Prostate gland (tissue), 2 donors: ENCODE results near the gene FRG2B. TPM values are rescaled to one million over a fixed set of nuclear protein-coding genes. Genes with fewer than 3 reads are reported as not detected.
A peak's percentile ranks its signal among the peaks of the same experiment; 100 is the strongest.
"Not testable (repeated sequence)": the region's sequence is repeated elsewhere in the genome, so short reads cannot be mapped to it uniquely, and the experiment has no call there.

Source experiments
- DNase-seq: peaks from one replicate; pipeline ENCODE4 v3.0.0-alpha.2; 2019; ENCODE audit warnings: low spot score
- H3K27ac ChIP-seq, 2 donors: fragments of 200-600 bp; sonication (generic); 2 replicates each; pipeline ENCODE4 v1.5.1; 2017 to 2019
- H3K27me3 ChIP-seq: fragments of 200-600 bp; sonication (generic); replicated peaks from 2 replicates; pipeline ENCODE4 v1.5.1; 2019; ENCODE audit not compliant: insufficient read depth
- H3K36me3 ChIP-seq, 2 donors: fragments of 200-600 bp; sonication (generic); 1 replicate in 1 of 2; 2 replicates in 1 of 2; pipeline versions ENCODE4 v1.5.1 to v1.8.1; 2017 to 2019
- H3K4me1 ChIP-seq: fragments of 200-600 bp; sonication (generic); replicated peaks from 2 replicates; pipeline ENCODE4 v1.5.1; 2019
- H3K4me3 ChIP-seq, 2 donors: fragments of 200-600 bp; sonication (generic); 2 replicates each; pipeline ENCODE4 v1.5.1; 2017 to 2019
- H3K9me3 ChIP-seq: fragments of 200-600 bp; sonication (generic); 2 replicates; pipeline ENCODE4 v1.5.1; 2017
- CTCF ChIP-seq, 4 experiments: fragments of 200-600 bp in 2 of 4; fragments of 450-650 bp in 2 of 4; sonication (generic) in 2 of 4; IDR thresholded peaks; 1 replicate in 3 of 4; 2 replicates in 1 of 4; pipeline ENCODE4 v1.5.1; 2016 to 2019; ENCODE audit warnings: antibody characterized with exemption in 4 of 4, mild to moderate bottlenecking in 2 of 4, moderate library complexity in 2 of 4
- WGBS: methylation state at CpG from one replicate; pipeline ENCODE4 v1.1.5; 2018; 5-methylcytosine and 5-hydroxymethylcytosine counted together
- intact Hi-C: fragments of 100-400 bp; cut with DNase I; formaldehyde crosslinking; loops from one replicate; pipeline ENCODE4 v1.14.2; 2022
- total RNA-seq, 2 donors: library from RNA; depleted of rRNA; stranded (reverse); fragments of >200 nt; gene quantifications; one replicate each; pipeline ENCODE4 v1.1.0, GENCODE V29; 2016

The FRG2B gene
- total RNA-seq = not detected

DNA sequence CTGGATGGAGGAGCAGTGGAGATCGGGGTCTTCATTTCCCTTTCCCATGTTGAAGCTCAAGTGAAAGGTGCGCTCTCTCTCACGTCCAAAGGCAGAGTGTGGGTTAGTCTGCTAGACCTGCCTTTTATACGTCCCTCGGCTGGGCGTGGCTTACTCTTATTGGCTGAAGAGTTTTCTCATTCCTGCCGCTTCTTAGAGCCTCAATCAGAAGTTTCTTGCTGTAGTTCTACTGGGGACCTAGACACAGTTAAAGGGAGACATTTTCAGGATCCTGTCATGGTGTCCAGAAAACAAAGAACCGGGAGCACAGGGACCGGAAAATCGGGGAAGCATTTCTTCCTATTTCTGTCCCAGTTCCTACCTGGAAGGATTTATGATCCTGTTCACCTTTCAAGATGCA is at the start of gene FRG2B:
FRG2B (minus strand) TSS at position 101 of the 400 bp plus-strand sequence; CDS start at position 48, 53 bp downstream.
- intact Hi-C loops, H3K36me3 ChIP-seq, H3K27me3 ChIP-seq, H3K9me3 ChIP-seq, H3K4me1 ChIP-seq, H3K4me3 ChIP-seq, DNase-seq, H3K27ac ChIP-seq: not testable (repeated sequence)
- WGBS = no CpG with 5 or more reads among the region's 10 CpGs

- H3K27ac ChIP-seq, H3K27me3 ChIP-seq, H3K4me3 ChIP-seq, H3K36me3 ChIP-seq, DNase-seq, H3K9me3 ChIP-seq, intact Hi-C loops, H3K4me1 ChIP-seq: not testable (repeated sequence)
- no CpG with 5 or more reads among the region's 40 CpGs for WGBS
These were observed 40.9 kb upstream of the FRG2B start for GRCh38 chr10:133667446-133667845.

- H3K4me3 ChIP-seq, H3K27ac ChIP-seq, DNase-seq, intact Hi-C loops, H3K9me3 ChIP-seq, H3K4me1 ChIP-seq, H3K36me3 ChIP-seq, H3K27me3 ChIP-seq: not testable (repeated sequence)
- WGBS = 32% methylated on average over 4 of the region's 4 CpGs
These were observed 37.1 kb upstream of the FRG2B start for GRCh38 chr10:133663544-133664160.

DNA sequence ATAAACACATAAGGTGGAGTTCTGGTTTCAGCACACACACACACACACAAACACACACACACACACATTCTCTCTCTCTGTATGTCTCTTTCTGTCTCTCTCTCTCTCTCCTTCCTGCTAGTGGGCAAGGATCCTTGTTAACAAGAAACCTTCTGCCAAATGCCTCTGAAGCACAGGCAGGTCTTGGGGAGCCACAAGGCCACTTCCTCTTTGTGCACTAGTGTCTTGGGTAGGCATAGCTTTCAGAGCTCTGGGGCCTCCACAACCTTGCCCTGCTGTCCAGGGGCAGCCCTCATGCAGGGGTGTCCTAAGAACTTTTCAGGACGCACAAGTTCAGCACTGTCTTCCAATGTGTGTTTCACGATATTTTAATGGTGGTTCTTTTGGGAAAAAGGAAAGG is 34.5 kb upstream of the FRG2B start:
- H3K4me1 ChIP-seq, H3K4me3 ChIP-seq, intact Hi-C loops, H3K27me3 ChIP-seq, DNase-seq, H3K36me3 ChIP-seq, H3K9me3 ChIP-seq, H3K27ac ChIP-seq: not testable (repeated sequence)
- 76% methylated on average over 2 of the region's 2 CpGs for whole genome bisulfite sequencing

DNA sequence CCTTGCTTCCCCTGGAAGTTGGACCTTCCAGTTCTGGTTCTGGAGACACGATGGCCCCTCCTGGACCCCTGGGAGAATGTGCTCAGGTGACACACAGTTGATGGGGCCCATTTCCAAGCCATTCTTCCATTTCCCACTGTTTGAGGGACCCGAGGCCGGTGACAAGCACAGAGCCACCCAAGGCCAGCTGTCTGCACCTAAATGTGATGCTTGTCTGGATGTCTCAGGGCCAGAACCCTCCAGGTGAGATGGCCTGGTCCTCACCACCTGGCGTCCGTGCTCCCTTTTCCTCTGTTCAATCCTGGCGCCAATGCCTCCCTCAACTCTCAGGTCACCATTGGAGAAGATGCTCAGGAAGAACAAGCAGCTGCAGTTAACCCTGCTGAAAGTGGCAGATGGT is 33.9 kb upstream of the FRG2B start:
- DNase-seq, H3K27ac ChIP-seq, H3K27me3 ChIP-seq, H3K36me3 ChIP-seq, H3K4me3 ChIP-seq, intact Hi-C loops, H3K9me3 ChIP-seq, H3K4me1 ChIP-seq: not testable (repeated sequence)
- WGBS = 66% methylated on average over 6 of the region's 6 CpGs

GRCh38 chr10:133657276-133657675 is 30.7 kb upstream of the FRG2B start:
- WGBS = 79% methylated on average over 3 of the region's 4 CpGs
- H3K4me1 ChIP-seq, H3K4me3 ChIP-seq, H3K27ac ChIP-seq, H3K36me3 ChIP-seq, DNase-seq, H3K9me3 ChIP-seq, H3K27me3 ChIP-seq, intact Hi-C loops: not testable (repeated sequence)

- H3K4me1 ChIP-seq, intact Hi-C loops, H3K27ac ChIP-seq, DNase-seq, H3K9me3 ChIP-seq, H3K4me3 ChIP-seq, H3K27me3 ChIP-seq, H3K36me3 ChIP-seq: not testable (repeated sequence)
- WGBS = 10% methylated on average over 2 of the region's 22 CpGs
These were observed 22.4 kb upstream of the FRG2B start for GRCh38 chr10:133648872-133649455.

DNA sequence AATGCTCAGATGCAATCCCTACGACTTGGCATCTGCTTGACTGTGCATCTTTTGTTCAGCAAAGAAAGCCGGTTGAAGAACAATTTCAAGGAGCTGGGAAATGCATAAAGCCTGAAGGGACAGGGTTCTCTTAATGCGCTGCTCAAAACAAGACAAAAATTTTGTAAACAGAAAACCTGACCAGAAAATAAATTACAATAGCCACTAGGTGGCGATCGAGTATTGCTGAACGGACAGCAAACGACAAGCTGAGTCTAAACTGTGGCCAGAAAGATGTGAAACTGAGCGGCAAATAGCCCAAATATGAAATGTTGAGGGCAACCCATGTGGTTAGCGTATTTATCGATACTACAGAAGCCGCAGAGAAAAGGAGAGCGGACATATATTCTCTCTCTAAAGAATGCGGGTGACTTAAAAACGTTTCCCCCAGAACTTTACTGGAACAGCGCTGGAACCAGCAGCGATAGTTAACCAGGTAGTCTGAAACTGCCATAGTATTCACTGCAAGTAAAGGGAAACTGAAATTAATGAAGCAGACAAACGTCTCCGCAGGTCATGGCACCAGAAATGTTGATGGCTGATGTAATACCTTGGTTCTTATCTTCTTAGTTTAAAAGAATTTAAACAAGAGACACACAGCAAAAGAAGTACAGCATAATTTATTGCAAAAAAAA is 20.6 kb upstream of the FRG2B start:
- H3K27ac ChIP-seq, H3K4me1 ChIP-seq, intact Hi-C loops, H3K9me3 ChIP-seq, H3K4me3 ChIP-seq, H3K27me3 ChIP-seq, H3K36me3 ChIP-seq, DNase-seq: not testable (repeated sequence)
- 4% methylated on average over 14 of the region's 18 CpGs for WGBS
- TF ChIP-seq CTCF (IDR thresholded peaks at IDR 0.05) = peak in 2 of 4 experiments; percentile 23 to 42

- H3K4me1 ChIP-seq, H3K27ac ChIP-seq, intact Hi-C loops, H3K36me3 ChIP-seq, H3K9me3 ChIP-seq, H3K4me3 ChIP-seq, DNase-seq, H3K27me3 ChIP-seq: not testable (repeated sequence)
- WGBS = 20% methylated on average over 11 of the region's 30 CpGs
These were observed 11.2 kb upstream of the FRG2B start for GRCh38 chr10:133637846-133638235.

- WGBS = 0% methylated on average over 8 of the region's 35 CpGs
- H3K4me3 ChIP-seq, H3K4me1 ChIP-seq, H3K27me3 ChIP-seq, H3K27ac ChIP-seq, DNase-seq, H3K36me3 ChIP-seq, H3K9me3 ChIP-seq, intact Hi-C loops: not testable (repeated sequence)
These were observed 10.7 kb upstream of the FRG2B start for GRCh38 chr10:133637202-133637845.

GRCh38 chr10:133630723-133631249 is 4.2 kb upstream of the FRG2B start:
- 52% methylated on average over 3 of the region's 5 CpGs for WGBS

More at GRCh38 chr10:133630723-133631249, 4.2 kb upstream of the FRG2B start:
- H3K27me3 ChIP-seq, DNase-seq, H3K4me3 ChIP-seq, H3K36me3 ChIP-seq, H3K9me3 ChIP-seq, intact Hi-C loops, H3K27ac ChIP-seq, H3K4me1 ChIP-seq: not testable (repeated sequence)
